ENCODE results near the gene MT3.

The MT3 gene

GRCh38 chr16:56631832-56632155, 42.5 kb downstream of the MT3 start:
- DNase-seq = no peak

- DNase-seq = no peak
Measured at GRCh38 chr16:56632156-56632847, 43.0 kb downstream of the MT3 start, which contains the start of gene MT1M. Gene MT1M, plus strand, starts transcription at chr16:56632659. Its CDS starts 73 bp downstream, at chr16:56632732.

- DNase-seq = no peak
Measured at GRCh38 chr16:56632848-56633365, 43.6 kb downstream of the MT3 start.

GRCh38 chr16:56633535-56633934, 44.2 kb downstream of the MT3 start:
- no peak for DNase-seq

- DNase-seq = no peak
Measured at GRCh38 chr16:56634715-56635440, 45.5 kb downstream of the MT3 start.

- no peak for DNase-seq
Measured at GRCh38 chr16:56635441-56635967, 46.2 kb downstream of the MT3 start.

GRCh38 chr16:56636616-56637413, 47.5 kb downstream of the MT3 start:
- no peak for DNase-seq

- DNase-seq = no peak
Measured at GRCh38 chr16:56637814-56638750, 48.8 kb downstream of the MT3 start, which contains the start of gene MT1A. Gene MT1A, plus strand, starts transcription at chr16:56638666. Its CDS starts 73 bp downstream, at chr16:56638739.

- no peak for DNase-seq
Measured at GRCh38 chr16:56639045-56639444, 49.7 kb downstream of the MT3 start.

GRCh38 chr16:56640076-56640475, 50.7 kb downstream of the MT3 start:
- DNase-seq = no peak
